ENCODE results near the gene SRP19.

- no peak for TF ChIP-seq CTCF (IDR thresholded peaks at IDR 0.05)
- TF ChIP-seq POLR2AphosphoS5 (IDR thresholded peaks at IDR 0.05) = no peak
- TF ChIP-seq POLR2A (IDR thresholded peaks at IDR 0.05) = no peak
These were observed 525 bp downstream of the SRP19 start for GRCh38 chr5:112861638-112861985.

All from breast epithelium (tissue), 3 donors.